K562 (cell line): ENCODE data around the gene MTMR10. TPM values are rescaled to one million over a fixed set of nuclear protein-coding genes. Genes with fewer than 3 reads are reported as not detected.

Experiments
- CREM ChIP-seq: IDR thresholded peaks from 2 replicates; pipeline ENCODE4 v1.6.1; 2014; ENCODE audit warnings: antibody characterized with exemption, low read depth
- DMBX1 ChIP-seq: fragments of 250-450 bp; sonication (Bioruptor Pico); IDR thresholded peaks from 2 replicates; pipeline ENCODE4 v1.8.0; 2022; ENCODE audit warnings: inconsistent platforms, mild to moderate bottlenecking, moderate library complexity, borderline replicate concordance
- EWSR1 ChIP-seq: fragments of 450-650 bp; IDR thresholded peaks from 2 replicates; pipeline ENCODE4 v1.6.1; 2018; ENCODE audit warnings: borderline replicate concordance, mild to moderate bottlenecking, low read depth, moderate library complexity; ENCODE audit not compliant: partially characterized antibody
- FOXP1 ChIP-seq: sonication (generic); formaldehyde crosslinking; IDR thresholded peaks from 2 replicates; pipeline ENCODE4 v1.8.0; 2022; ENCODE audit warnings: mild to moderate bottlenecking, missing genetic modification reagents
- GATAD2B ChIP-seq: fragments of 450-650 bp; IDR thresholded peaks from 2 replicates; pipeline ENCODE4 v1.6.1; 2017; ENCODE audit warnings: mild to moderate bottlenecking, borderline replicate concordance
- LEF1 ChIP-seq: fragments of 450-650 bp; IDR thresholded peaks from 2 replicates; pipeline ENCODE4 v1.6.1; 2016; ENCODE audit warnings: mild to moderate bottlenecking
- MYNN ChIP-seq, 2 experiments: sonication (generic); formaldehyde crosslinking in 1 of 2; IDR thresholded peaks; 2 replicates each; pipeline versions ENCODE4 v1.5.0 to v1.6.1; 2016 to 2020; ENCODE audit warnings: antibody characterized with exemption in 1 of 2, missing genetic modification reagents in 1 of 2
- NR4A1 ChIP-seq, 2 experiments: fragments of 250-450 bp in 1 of 2; fragments of 450-650 bp in 1 of 2; sonication (Bioruptor Pico) in 1 of 2; IDR thresholded peaks; 2 replicates each; pipeline versions ENCODE4 v1.4.0 to v1.6.1; 2016 to 2020; ENCODE audit warnings: mild to moderate bottlenecking in 2 of 2, missing compliant biosample characterization in 1 of 2, missing genetic modification characterization in 1 of 2, moderate library complexity in 1 of 2
- PURB ChIP-seq: sonication (generic); formaldehyde crosslinking; IDR thresholded peaks from 2 replicates; pipeline ENCODE4 v1.9.0; 2021; ENCODE audit warnings: low read depth, mild to moderate bottlenecking, missing genetic modification reagents
- RBM14 ChIP-seq: fragments of 200-400 bp; formaldehyde crosslinking; IDR thresholded peaks from 2 replicates; pipeline ENCODE4 v1.6.1; 2018; ENCODE audit warnings: low read depth, mild to moderate bottlenecking, low read length, moderate library complexity, borderline replicate concordance; ENCODE audit not compliant: insufficient read depth
- RFX5 ChIP-seq: IDR thresholded peaks from 2 replicates; pipeline ENCODE4 v1.6.1; 2011; ENCODE audit warnings: low read depth, mild to moderate bottlenecking, improper control_type of control experiment, low read length
- SP1 ChIP-seq: sonication (generic); formaldehyde crosslinking; IDR thresholded peaks from 2 replicates; pipeline ENCODE4 v1.8.1; 2022; ENCODE audit warnings: mild to moderate bottlenecking, missing genetic modification reagents
- STAG1 ChIP-seq: sonication (generic); formaldehyde crosslinking; IDR thresholded peaks from 2 replicates; pipeline ENCODE4 v1.5.0; 2020; ENCODE audit warnings: missing genetic modification reagents, borderline replicate concordance
- STAT5A ChIP-seq: IDR thresholded peaks from 2 replicates; pipeline ENCODE4 v1.6.1; 2012; ENCODE audit warnings: low read length, inconsistent platforms, borderline replicate concordance
- ZBTB8A ChIP-seq: fragments of 450-650 bp; IDR thresholded peaks from 2 replicates; pipeline ENCODE4 v1.6.1; 2018; ENCODE audit warnings: mild to moderate bottlenecking, moderate library complexity; ENCODE audit not compliant: partially characterized antibody
- ZNF408 ChIP-seq: fragments of 250-450 bp; sonication (Bioruptor Pico); IDR thresholded peaks from 2 replicates; pipeline ENCODE4 v1.4.0; 2020; ENCODE audit warnings: low read depth, mild to moderate bottlenecking, moderate library complexity
- ZNF586 ChIP-seq: fragments of 450-650 bp; formaldehyde crosslinking; conservative IDR thresholded peaks from 2 replicates; pipeline ENCODE4 v1.4.0; 2020; ENCODE audit warnings: mild to moderate bottlenecking, moderate library complexity
- ZSCAN29 ChIP-seq: fragments of 450-650 bp; IDR thresholded peaks from 2 replicates; pipeline ENCODE4 v1.6.1; 2017
- polyA plus RNA-seq, 8 experiments: library from polyadenylated mRNA; depleted of rRNA in 4 of 8; stranded (reverse) in 5 of 8; unstranded in 3 of 8; fragments of >200 nt; fragmentation: Nextera tagmentation in 2 of 8; fragmentation: Illumina TruSeq in 1 of 8; extraction: Ambion mirVana in 2 of 8; extraction: Trizol in 1 of 8; gene quantifications; 2 replicates each; pipeline versions ENCODE4 v1.2.1 to v1.2.3, GENCODE V29; 2011 to 2014; ENCODE audit warnings: inconsistent platforms in 1 of 8, missing spikeins in 1 of 8
- total RNA-seq, 7 experiments: library from RNA; depleted of rRNA in 6 of 7; stranded (reverse); fragments of >200 nt in 6 of 7; fragmentation: Illumina TruSeq in 2 of 7; extraction: Trizol in 2 of 7; gene quantifications; 2 replicates each; pipeline versions ENCODE4 v1.2.1 to v1.2.3, GENCODE V29; 2011 to 2021; ENCODE audit warnings: low replicate concordance in 1 of 7
- TF ChIP-seq, protein P1 (sequence below): fragments of 450-650 bp; formaldehyde crosslinking; conservative IDR thresholded peaks from 2 replicates; pipeline ENCODE4 v1.4.0; 2022; ENCODE audit warnings: mild to moderate bottlenecking, missing genetic modification characterization
- TF ChIP-seq, protein P2 (sequence below): sonication (generic); formaldehyde crosslinking; IDR thresholded peaks from 2 replicates; pipeline ENCODE4 v1.8.1; 2022; ENCODE audit warnings: missing genetic modification reagents
- TF ChIP-seq, protein P3 (sequence below): sonication (generic); formaldehyde crosslinking; IDR thresholded peaks from 2 replicates; pipeline ENCODE4 v1.8.0; 2022; ENCODE audit warnings: missing genetic modification reagents, mild to moderate bottlenecking, borderline replicate concordance

Gene MTMR10
- total and polyA plus RNA-seq, 9 of the 15 experiments (the other 6 are each of a cell fraction or from before 2014, with no cell fraction given), result 1.6 to 6.8 (median 4.8) TPM

DNA sequence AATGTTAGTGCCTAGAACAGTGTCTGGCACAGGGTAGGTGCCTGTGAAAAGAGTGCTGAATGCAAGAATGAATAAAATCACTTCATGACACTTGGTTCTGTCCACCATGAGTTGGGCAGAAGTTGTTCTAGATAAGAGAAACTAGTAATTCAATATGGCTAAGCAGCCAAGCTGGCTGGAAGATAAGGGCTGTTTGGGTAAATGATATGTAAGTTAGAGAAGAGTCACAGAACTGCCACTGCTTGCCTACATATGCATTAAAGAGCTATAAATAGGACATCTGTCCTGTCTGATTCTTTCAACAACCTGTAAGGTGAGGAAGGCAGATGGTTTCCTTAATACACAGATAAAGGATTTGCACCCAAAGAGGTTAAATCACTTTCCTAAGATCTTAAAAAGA, 13.1 kb downstream of the MTMR10 start (continued):
- TF ChIP-seq PURB (CRISPR knock-in tag) (no peak), ZBTB8A (no peak), RFX5 (no peak), EWSR1 (no peak), ZSCAN29 (no peak), SP1 (CRISPR knock-in tag) (no peak), DMBX1 (CRISPR knock-in tag) (peak; percentile 88), LEF1 (peak; percentile 55; the same call in 1 of the 2 replicates), STAG1 (no peak), NR4A1 (CRISPR knock-in tag; IDR thresholded peaks at IDR 0.05) (no peak), NR4A1 (tag; IDR thresholded peaks at IDR 0.05) (peak; percentile 76; the same call in 1 of the 2 replicates), GATAD2B (no peak; the same call in 1 of the 2 replicates), STAT5A (peak; percentile 90), ZNF586 (CRISPR knock-in tag) (no peak), MYNN (IDR thresholded peaks at IDR 0.05) (0 out of 2 replicates have a peak, but pooled peaks have one; percentile 28), MYNN (CRISPR knock-in tag; IDR thresholded peaks at IDR 0.05) (no peak), FOXP1 (CRISPR knock-in tag) (no peak), RBM14 (no peak), CREM (peak; percentile 32; the same call in 1 of the 2 replicates), ZNF408 (CRISPR knock-in tag) (no peak)
- TF ChIP-seq, protein P1, sequence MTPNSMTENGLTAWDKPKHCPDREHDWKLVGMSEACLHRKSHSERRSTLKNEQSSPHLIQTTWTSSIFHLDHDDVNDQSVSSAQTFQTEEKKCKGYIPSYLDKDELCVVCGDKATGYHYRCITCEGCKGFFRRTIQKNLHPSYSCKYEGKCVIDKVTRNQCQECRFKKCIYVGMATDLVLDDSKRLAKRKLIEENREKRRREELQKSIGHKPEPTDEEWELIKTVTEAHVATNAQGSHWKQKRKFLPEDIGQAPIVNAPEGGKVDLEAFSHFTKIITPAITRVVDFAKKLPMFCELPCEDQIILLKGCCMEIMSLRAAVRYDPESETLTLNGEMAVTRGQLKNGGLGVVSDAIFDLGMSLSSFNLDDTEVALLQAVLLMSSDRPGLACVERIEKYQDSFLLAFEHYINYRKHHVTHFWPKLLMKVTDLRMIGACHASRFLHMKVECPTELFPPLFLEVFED, result no peak
- TF ChIP-seq, protein P2, sequence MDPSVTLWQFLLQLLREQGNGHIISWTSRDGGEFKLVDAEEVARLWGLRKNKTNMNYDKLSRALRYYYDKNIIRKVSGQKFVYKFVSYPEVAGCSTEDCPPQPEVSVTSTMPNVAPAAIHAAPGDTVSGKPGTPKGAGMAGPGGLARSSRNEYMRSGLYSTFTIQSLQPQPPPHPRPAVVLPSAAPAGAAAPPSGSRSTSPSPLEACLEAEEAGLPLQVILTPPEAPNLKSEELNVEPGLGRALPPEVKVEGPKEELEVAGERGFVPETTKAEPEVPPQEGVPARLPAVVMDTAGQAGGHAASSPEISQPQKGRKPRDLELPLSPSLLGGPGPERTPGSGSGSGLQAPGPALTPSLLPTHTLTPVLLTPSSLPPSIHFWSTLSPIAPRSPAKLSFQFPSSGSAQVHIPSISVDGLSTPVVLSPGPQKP, result no peak
- TF ChIP-seq, protein P3, sequence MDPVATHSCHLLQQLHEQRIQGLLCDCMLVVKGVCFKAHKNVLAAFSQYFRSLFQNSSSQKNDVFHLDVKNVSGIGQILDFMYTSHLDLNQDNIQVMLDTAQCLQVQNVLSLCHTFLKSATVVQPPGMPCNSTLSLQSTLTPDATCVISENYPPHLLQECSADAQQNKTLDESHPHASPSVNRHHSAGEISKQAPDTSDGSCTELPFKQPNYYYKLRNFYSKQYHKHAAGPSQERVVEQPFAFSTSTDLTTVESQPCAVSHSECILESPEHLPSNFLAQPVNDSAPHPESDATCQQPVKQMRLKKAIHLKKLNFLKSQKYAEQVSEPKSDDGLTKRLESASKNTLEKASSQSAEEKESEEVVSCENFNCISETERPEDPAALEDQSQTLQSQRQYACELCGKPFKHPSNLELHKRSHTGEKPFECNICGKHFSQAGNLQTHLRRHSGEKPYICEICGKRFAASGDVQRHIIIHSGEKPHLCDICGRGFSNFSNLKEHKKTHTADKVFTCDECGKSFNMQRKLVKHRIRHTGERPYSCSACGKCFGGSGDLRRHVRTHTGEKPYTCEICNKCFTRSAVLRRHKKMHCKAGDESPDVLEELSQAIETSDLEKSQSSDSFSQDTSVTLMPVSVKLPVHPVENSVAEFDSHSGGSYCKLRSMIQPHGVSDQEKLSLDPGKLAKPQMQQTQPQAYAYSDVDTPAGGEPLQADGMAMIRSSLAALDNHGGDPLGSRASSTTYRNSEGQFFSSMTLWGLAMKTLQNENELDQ (CRISPR knock-in tag), result no peak
